H9 (cell line): ENCODE data around the gene KHNYN. TPM values are rescaled to one million over a fixed set of nuclear protein-coding genes. Genes with fewer than 3 reads are reported as not detected.

ENCODE experiments used
- DNase-seq: peaks from one replicate; pipeline ENCODE4 v3.0.0-alpha.2; 2017
- H2AFZ ChIP-seq: one replicate; pipeline ENCODE4 v1.6.1; 2013; ENCODE audit warnings: mild to moderate bottlenecking, low read length, control low read depth, moderate library complexity
- H2AK5ac ChIP-seq: 2 replicates; pipeline ENCODE4 v1.6.1; 2013; ENCODE audit warnings: low read length, control low read depth, mixed read lengths; ENCODE audit not compliant: insufficient read length
- H2BK120ac ChIP-seq: one replicate; pipeline ENCODE4 v1.6.1; 2013; ENCODE audit warnings: low read depth, mild to moderate bottlenecking, low read length, control low read depth, inconsistent platforms; ENCODE audit not compliant: poor library complexity, severe bottlenecking
- H2BK12ac ChIP-seq: 2 replicates; pipeline ENCODE4 v1.6.1; 2013; ENCODE audit warnings: low read length, control low read depth, mixed read lengths, low read depth; ENCODE audit not compliant: insufficient read length
- H2BK15ac ChIP-seq: 2 replicates; pipeline ENCODE4 v1.6.1; 2013; ENCODE audit warnings: low read depth, low read length, control low read depth
- H2BK20ac ChIP-seq: one replicate; pipeline ENCODE4 v1.6.1; 2013; ENCODE audit warnings: low read depth, mild to moderate bottlenecking, low read length, control low read depth, inconsistent platforms; ENCODE audit not compliant: poor library complexity, severe bottlenecking
- H2BK5ac ChIP-seq: 2 replicates; pipeline ENCODE4 v1.6.1; 2013; ENCODE audit warnings: low read length, control low read depth, mixed read lengths; ENCODE audit not compliant: insufficient read length
- H3K14ac ChIP-seq: 2 replicates; pipeline ENCODE4 v1.6.1; 2013; ENCODE audit warnings: low read length, control low read depth; ENCODE audit not compliant: insufficient read depth
- H3K18ac ChIP-seq: 2 replicates; pipeline ENCODE4 v1.6.1; 2013; ENCODE audit warnings: low read depth, mild to moderate bottlenecking, mixed read lengths, low read length, control low read depth; ENCODE audit not compliant: insufficient read length
- H3K23ac ChIP-seq: 2 replicates; pipeline ENCODE4 v1.6.1; 2013; ENCODE audit warnings: low read length, control low read depth, mixed read lengths, low read depth; ENCODE audit not compliant: insufficient read length
- H3K23me2 ChIP-seq: 2 replicates; pipeline ENCODE4 v1.6.1; 2013; ENCODE audit warnings: low read depth, mild to moderate bottlenecking, mixed read lengths, low read length, control low read depth; ENCODE audit not compliant: insufficient read length, poor library complexity, severe bottlenecking
- H3K27ac ChIP-seq: 2 replicates; pipeline ENCODE4 v1.5.1; 2013; ENCODE audit warnings: low read length, control low read depth, mixed read lengths, low read depth; ENCODE audit not compliant: insufficient read length
- H3K27me3 ChIP-seq: 2 replicates; pipeline ENCODE4 v1.6.1; 2013; ENCODE audit warnings: low read length, control low read depth, inconsistent platforms; ENCODE audit not compliant: insufficient read depth
- H3K4ac ChIP-seq: 2 replicates; pipeline ENCODE4 v1.6.1; 2013; ENCODE audit warnings: low read depth, mild to moderate bottlenecking, control low read depth, inconsistent platforms, low read length, moderate library complexity
- H3K4me1 ChIP-seq: 2 replicates; pipeline ENCODE4 v1.6.1; 2013; ENCODE audit warnings: low read length, control low read depth, inconsistent platforms; ENCODE audit not compliant: insufficient read depth
- H3K4me2 ChIP-seq: 2 replicates; pipeline ENCODE4 v1.6.1; 2013; ENCODE audit warnings: low read length, control low read depth, mixed read lengths; ENCODE audit not compliant: insufficient read length, insufficient read depth
- H3K56ac ChIP-seq: 2 replicates; pipeline ENCODE4 v1.6.1; 2013; ENCODE audit warnings: low read depth, mild to moderate bottlenecking, mixed read lengths, low read length, control low read depth; ENCODE audit not compliant: insufficient read length
- H3K79me1 ChIP-seq: 2 replicates; pipeline ENCODE4 v1.6.1; 2013; ENCODE audit warnings: low read depth, mild to moderate bottlenecking, moderate library complexity, low read length, control low read depth, inconsistent platforms; ENCODE audit not compliant: insufficient read depth, poor library complexity, severe bottlenecking
- H3K79me2 ChIP-seq: 2 replicates; pipeline ENCODE4 v1.6.1; 2013; ENCODE audit warnings: low read length, control low read depth, inconsistent platforms; ENCODE audit not compliant: insufficient read depth
- H3K9ac ChIP-seq: 2 replicates; pipeline ENCODE4 v1.6.1; 2013; ENCODE audit warnings: low read length, control low read depth, mixed read lengths; ENCODE audit not compliant: insufficient read length; ENCODE audit errors: extremely low read depth
- H3K9me3 ChIP-seq: one replicate; pipeline ENCODE4 v1.6.1; 2013; ENCODE audit warnings: low read depth, low read length, inconsistent platforms; ENCODE audit not compliant: control insufficient read depth
- H3T11ph ChIP-seq: one replicate; pipeline ENCODE4 v1.6.1; 2013; ENCODE audit warnings: mild to moderate bottlenecking, low read length, control low read depth, inconsistent platforms
- H4K20me1 ChIP-seq: one replicate; pipeline ENCODE4 v1.6.1; 2013; ENCODE audit not compliant: control insufficient read depth, insufficient read length, insufficient read depth
- H4K5ac ChIP-seq: 2 replicates; pipeline ENCODE4 v1.6.1; 2013; ENCODE audit warnings: low read depth, mild to moderate bottlenecking, mixed read lengths, low read length, control low read depth; ENCODE audit not compliant: insufficient read length
- H4K8ac ChIP-seq: replicated peaks from 2 replicates; pipeline ENCODE4 v1.6.1; 2013; ENCODE audit warnings: low read length, control low read depth, mixed read lengths, low read depth; ENCODE audit not compliant: insufficient read length
- H4K91ac ChIP-seq: 2 replicates; pipeline ENCODE4 v1.6.1; 2013; ENCODE audit warnings: low read depth, mild to moderate bottlenecking, moderate library complexity, mixed read lengths, low read length, control low read depth; ENCODE audit not compliant: insufficient read length
- H3K27ac Mint-ChIP-seq, 3 experiments: 2 replicates in 2 of 3; 3 replicates in 1 of 3; pipeline ENCODE4 v1.8.0; 2020 to 2021; ENCODE audit warnings: mixed read lengths in 3 of 3, mild to moderate bottlenecking in 1 of 3, moderate library complexity in 1 of 3
- H3K27me3 Mint-ChIP-seq: 2 replicates; pipeline ENCODE4 v1.8.0; 2021; ENCODE audit warnings: low read depth, mild to moderate bottlenecking, moderate library complexity, mixed read lengths
- H3K36me3 Mint-ChIP-seq, 3 experiments: 2 replicates in 2 of 3; 3 replicates in 1 of 3; pipeline ENCODE4 v1.8.0; 2020 to 2021; ENCODE audit warnings: low read depth in 3 of 3, mixed read lengths in 3 of 3; ENCODE audit not compliant: insufficient read depth in 1 of 3
- H3K4me1 Mint-ChIP-seq, 2 experiments: 2 replicates each; pipeline ENCODE4 v1.8.0; 2020; ENCODE audit warnings: mixed read lengths in 2 of 2
- H3K4me3 Mint-ChIP-seq, 2 experiments: 2 replicates in 1 of 2; 3 replicates in 1 of 2; pipeline ENCODE4 v1.8.0; 2020 to 2021; ENCODE audit warnings: mild to moderate bottlenecking in 2 of 2, mixed read lengths in 2 of 2, moderate library complexity in 1 of 2
- H3K9me3 Mint-ChIP-seq, 2 experiments: 2 replicates in 1 of 2; 3 replicates in 1 of 2; pipeline ENCODE4 v1.8.0; 2020; ENCODE audit warnings: mild to moderate bottlenecking in 2 of 2, mixed read lengths in 2 of 2, moderate library complexity in 1 of 2
- WGBS: extraction: QIAGEN DNeasy Blood & Tissue Kit; methylation state at CpG from one replicate; pipeline ENCODE4 v1.1.7; 2013; ENCODE audit warnings: missing lambda C conversion rate, low lambda C conversion rate, mixed read lengths; ENCODE audit not compliant: insufficient read length; ENCODE audit errors: extremely low coverage; 5-methylcytosine and 5-hydroxymethylcytosine counted together
- total RNA-seq: library from RNA; stranded (reverse); gene quantifications from 2 replicates; pipeline ENCODE4 v1.2.1, GENCODE V29; 2021
- TF ChIP-seq, protein P1 (sequence below): fragments of 200-600 bp; sonication (generic); conservative IDR thresholded peaks from 3 replicates; pipeline ENCODE4 v1.8.0; 2021; ENCODE audit warnings: antibody characterized with exemption, mild to moderate bottlenecking

Gene KHNYN
- total RNA-seq, 1 experiment from 2014 or later: 30.0 TPM

DNA sequence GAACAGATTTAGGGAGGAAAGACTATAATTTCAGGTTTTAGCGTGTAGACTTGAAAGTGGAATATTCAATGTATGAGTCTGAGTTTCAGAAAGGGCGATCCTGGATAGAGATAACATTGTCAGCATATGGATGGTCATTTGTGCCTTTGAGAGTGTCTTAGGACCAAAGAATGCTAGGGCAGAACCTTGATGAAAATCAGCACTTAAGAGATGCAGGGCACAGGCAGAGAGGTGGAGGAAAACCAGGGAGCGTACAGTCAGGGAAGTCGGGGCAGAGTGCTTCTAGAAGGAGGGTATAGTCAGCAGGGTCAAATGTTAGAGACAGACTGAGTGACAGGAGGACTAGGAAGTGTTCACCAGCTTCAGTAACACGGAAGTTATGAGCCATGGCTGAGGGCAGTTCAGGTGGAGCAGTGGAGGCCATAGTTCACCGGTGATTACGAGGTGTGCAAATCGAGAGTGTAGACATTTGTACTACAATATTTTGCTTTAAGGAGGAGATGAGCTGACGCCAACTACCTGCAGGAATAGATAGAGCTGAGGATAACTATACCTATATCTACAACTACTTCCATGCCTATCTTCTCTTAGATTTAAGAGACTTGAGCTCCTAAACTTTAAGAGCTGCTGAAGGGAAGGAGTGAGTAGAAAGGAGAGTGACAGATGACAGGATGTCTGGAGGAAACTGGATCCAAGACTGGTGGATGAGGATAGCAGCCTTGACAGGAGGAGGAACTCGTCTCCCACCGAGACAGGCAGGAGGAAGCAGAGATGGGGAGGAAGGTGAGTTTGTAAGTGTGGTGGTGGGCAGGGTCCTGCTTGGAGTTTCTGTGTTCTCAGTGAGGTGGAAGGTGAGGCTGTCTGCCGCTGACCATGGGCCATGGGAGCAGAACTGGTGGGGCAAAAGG lies 6.8 kb upstream of the KHNYN start:
- no peak overlapping the region for H4K91ac ChIP-seq
- H3K23me2 ChIP-seq: no peaks in the 10 kb centered on the region
- TF ChIP-seq, protein P1, sequence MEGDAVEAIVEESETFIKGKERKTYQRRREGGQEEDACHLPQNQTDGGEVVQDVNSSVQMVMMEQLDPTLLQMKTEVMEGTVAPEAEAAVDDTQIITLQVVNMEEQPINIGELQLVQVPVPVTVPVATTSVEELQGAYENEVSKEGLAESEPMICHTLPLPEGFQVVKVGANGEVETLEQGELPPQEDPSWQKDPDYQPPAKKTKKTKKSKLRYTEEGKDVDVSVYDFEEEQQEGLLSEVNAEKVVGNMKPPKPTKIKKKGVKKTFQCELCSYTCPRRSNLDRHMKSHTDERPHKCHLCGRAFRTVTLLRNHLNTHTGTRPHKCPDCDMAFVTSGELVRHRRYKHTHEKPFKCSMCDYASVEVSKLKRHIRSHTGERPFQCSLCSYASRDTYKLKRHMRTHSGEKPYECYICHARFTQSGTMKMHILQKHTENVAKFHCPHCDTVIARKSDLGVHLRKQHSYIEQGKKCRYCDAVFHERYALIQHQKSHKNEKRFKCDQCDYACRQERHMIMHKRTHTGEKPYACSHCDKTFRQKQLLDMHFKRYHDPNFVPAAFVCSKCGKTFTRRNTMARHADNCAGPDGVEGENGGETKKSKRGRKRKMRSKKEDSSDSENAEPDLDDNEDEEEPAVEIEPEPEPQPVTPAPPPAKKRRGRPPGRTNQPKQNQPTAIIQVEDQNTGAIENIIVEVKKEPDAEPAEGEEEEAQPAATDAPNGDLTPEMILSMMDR: no peak
- H3K4ac ChIP-seq: no peak overlapping the region
- peak; percentile 12 for DNase-seq
- H3K9me3 ChIP-seq: no peaks in the 10 kb centered on the region
- H3K79me2 ChIP-seq: no peaks in the 10 kb centered on the region
- H2BK20ac ChIP-seq: no peak overlapping the region
- H4K20me1 ChIP-seq: no peaks in the 10 kb centered on the region
- no peak overlapping the region for H3K14ac ChIP-seq
- H3K27me3 Mint-ChIP-seq: peaks cover 26% of the 10 kb centered on the region
- H3K18ac ChIP-seq: no peak overlapping the region
- no peaks in the 10 kb centered on the region for H3K79me1 ChIP-seq
- H4K5ac ChIP-seq: no peak overlapping the region
- no peak overlapping the region for H4K8ac ChIP-seq
- no peak overlapping the region for H2BK12ac ChIP-seq
- no peak overlapping the region for H3K27ac Mint-ChIP-seq
- H2BK120ac ChIP-seq: no peak overlapping the region
- no peak overlapping the region for H2AFZ ChIP-seq
- peaks cover 2% of the 10 kb centered on the region for H3K27me3 ChIP-seq
- no peak overlapping the region for H3K23ac ChIP-seq
- H3K9ac ChIP-seq: no peak overlapping the region
- H3K4me1 ChIP-seq: no peaks in the 10 kb centered on the region; the same call in 1 of the 2 replicates
- no peak overlapping the region for H3K27ac ChIP-seq
- peaks cover 10 to 11% of the 10 kb centered on the region in 2 experiments for H3K4me1 Mint-ChIP-seq
- no peak overlapping the region for H2AK5ac ChIP-seq
- H3K56ac ChIP-seq: no peak overlapping the region
- H2BK15ac ChIP-seq: no peak overlapping the region
- H3K9me3 Mint-ChIP-seq: no peaks in the 10 kb centered on the region
- H3K36me3 Mint-ChIP-seq: no peaks in the 10 kb centered on the region
- no peak overlapping the region for H3K4me3 Mint-ChIP-seq
- no peak overlapping the region for H3T11ph ChIP-seq
- no peak overlapping the region for H3K4me2 ChIP-seq
- no peak overlapping the region for H2BK5ac ChIP-seq
- no CpG with 5 or more reads among the region's 12 CpGs for WGBS
